NT2/D1 (cell line): Measurements from ENCODE around the gene LCE2A.
"Not testable (repeated sequence)": the region's sequence is repeated elsewhere in the genome, so short reads cannot be mapped to it uniquely, and the experiment has no call there.

Experiments used
- SUZ12 ChIP-seq: IDR thresholded peaks from 2 replicates; pipeline ENCODE4 v1.6.1; 2011; ENCODE audit not compliant: insufficient read length, insufficient read depth; ENCODE audit errors: extremely low read depth
- YY1 ChIP-seq: IDR thresholded peaks from 2 replicates; pipeline ENCODE4 v1.6.1; 2011; ENCODE audit not compliant: insufficient read length, insufficient read depth

DNA sequence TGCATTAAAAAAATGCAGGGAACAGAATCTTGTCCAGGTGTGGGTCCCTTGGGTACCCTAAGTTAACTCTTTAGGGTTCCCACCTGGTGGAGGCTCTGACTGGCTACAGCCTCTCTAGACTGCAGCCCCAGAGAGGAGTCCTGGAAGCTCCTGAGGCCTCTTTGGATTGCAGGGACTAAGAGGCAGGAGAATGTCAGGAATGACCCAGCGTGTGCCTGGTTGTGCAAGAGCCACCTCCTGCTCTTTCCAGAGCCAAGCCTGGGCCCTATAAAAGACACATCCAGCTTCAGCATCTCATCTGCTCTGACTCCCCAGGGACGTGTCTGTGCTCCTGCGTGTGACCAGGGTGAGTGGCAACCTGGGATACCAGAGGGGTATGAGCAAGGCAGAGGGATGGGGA lies 23.2 kb upstream of the LCE2A start, which contains the start of gene LCE2C:
- TF ChIP-seq SUZ12, YY1: not testable (repeated sequence)
